Thyroid gland (tissue), 4 donors: ENCODE data around the gene ZNF536.

Experiments used
- CTCF ChIP-seq, 6 experiments: fragments of 200-600 bp in 3 of 6; fragments of 450-650 bp in 3 of 6; sonication (generic) in 3 of 6; IDR thresholded peaks; one replicate each; pipeline ENCODE4 v1.5.1; 2016 to 2019; ENCODE audit warnings: antibody characterized with exemption in 6 of 6, mild to moderate bottlenecking in 2 of 6, inconsistent platforms in 1 of 6, moderate library complexity in 1 of 6
- POLR2A ChIP-seq, 2 donors: fragments of 450-650 bp; IDR thresholded peaks; one replicate each; pipeline ENCODE4 v1.6.1; 2017; ENCODE audit warnings: antibody characterized with exemption in 2 of 2, mild to moderate bottlenecking in 2 of 2, moderate library complexity in 1 of 2

GRCh38 chr19:30448386-30449077, 76.3 kb downstream of the ZNF536 start:
- TF ChIP-seq POLR2A (IDR thresholded peaks at IDR 0.05) (no peak), CTCF (IDR thresholded peaks at IDR 0.05) (no peak)
